Measurements from ENCODE around the gene ATL3.

GRCh38 chr11:63609536-63609935 is 61.6 kb downstream of the ATL3 start:
- no peak for TF ChIP-seq CTCF (IDR thresholded peaks at IDR 0.05)
- TF ChIP-seq POLR2A (IDR thresholded peaks at IDR 0.05), result no peak

Data from adrenal gland (tissue), 5 donors.